SH-SY5Y (cell line): Measurements from ENCODE around the gene ARTN.

Experiments used
- GATA2 ChIP-seq: IDR thresholded peaks from 2 replicates; pipeline ENCODE4 v1.6.1; 2011; ENCODE audit warnings: mild to moderate bottlenecking, low read depth, low read length
- GATA3 ChIP-seq: IDR thresholded peaks from 2 replicates; pipeline ENCODE4 v1.6.1; 2011; ENCODE audit warnings: low read depth, mild to moderate bottlenecking, low read length, moderate library complexity

The ARTN gene

GRCh38 chr1:43947874-43948437 is 14.4 kb downstream of the ARTN start:
- TF ChIP-seq GATA3 (no peak), GATA2 (no peak)

DNA sequence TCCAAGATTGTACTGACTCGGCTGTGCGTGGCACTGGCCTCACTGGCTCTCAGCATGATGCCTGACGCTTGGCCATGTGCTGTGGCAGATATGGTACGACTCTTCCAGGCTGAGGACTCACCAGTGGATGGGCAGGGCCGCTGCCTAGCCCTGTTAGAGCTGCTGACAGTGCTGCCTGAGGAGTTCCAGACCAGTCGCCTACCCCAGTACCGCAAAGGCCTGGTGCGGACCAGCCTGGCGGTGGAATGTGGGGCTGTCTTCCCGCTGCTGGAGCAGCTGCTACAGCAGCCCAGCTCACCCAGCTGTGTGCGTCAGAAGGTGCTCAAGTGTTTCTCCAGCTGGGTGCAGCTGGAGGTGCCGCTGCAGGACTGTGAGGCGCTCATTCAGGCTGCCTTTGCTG is 16.1 kb downstream of the ARTN start:
- TF ChIP-seq GATA2 (no peak), GATA3 (no peak)

GRCh38 chr1:43951021-43951985 is 17.7 kb downstream of the ARTN start:
- TF ChIP-seq GATA3 (no peak), GATA2 (no peak)

DNA sequence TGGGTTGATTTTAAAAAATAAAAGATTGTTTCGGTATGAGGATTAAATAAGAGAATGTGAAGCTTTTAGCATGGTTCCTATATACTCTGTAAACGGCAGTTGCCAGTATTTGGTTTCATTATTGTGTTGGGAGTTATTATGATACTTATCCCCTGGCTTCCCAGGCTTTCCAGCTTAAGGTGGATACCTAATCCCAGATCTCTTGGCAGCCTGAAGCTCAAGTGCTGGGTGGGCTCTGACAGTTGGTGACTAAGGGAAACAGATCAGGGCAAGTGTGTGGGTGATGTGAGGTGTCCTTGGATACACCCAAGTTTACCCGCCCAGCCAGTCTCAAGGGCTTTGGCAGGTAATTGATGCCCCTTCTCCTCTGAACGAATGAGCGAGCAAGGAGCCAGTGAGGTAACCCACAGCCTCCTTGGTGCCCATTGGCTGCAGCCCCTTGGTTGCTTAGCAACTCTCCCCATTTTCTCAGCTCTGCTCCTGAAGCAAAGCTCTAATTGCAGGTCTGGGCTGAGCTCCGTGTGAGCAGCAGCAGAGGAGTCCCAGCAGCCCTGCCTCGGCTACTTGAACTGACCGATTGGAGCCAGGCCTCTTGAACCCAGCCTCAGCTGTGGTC is 19.2 kb downstream of the ARTN start:
- TF ChIP-seq GATA3 = no peak
- TF ChIP-seq GATA2 = no peak

DNA sequence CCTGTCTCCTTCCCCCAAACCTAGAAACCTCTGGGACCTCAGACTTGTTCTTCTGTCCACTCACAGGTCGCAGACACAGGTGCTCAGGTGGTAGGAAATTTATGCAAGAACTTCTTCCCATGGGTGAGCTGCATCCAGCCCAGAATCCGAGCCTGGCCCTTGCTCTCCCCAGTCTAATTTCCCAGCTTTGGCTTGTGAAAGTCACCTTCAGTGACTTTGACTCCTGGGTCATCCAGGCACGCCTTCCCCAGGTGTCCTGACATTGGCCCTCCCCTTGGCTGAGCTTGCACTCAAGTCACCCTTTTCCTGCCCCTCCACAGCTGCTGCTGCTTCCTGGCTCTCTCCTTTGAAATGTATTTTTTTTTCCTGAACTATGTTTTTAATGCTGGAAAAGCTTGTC is 19.8 kb downstream of the ARTN start:
- TF ChIP-seq GATA3 (no peak), GATA2 (no peak)

- TF ChIP-seq GATA2 (no peak), GATA3 (no peak)
These were observed 20.4 kb downstream of the ARTN start for GRCh38 chr1:43954036-43954435.

DNA sequence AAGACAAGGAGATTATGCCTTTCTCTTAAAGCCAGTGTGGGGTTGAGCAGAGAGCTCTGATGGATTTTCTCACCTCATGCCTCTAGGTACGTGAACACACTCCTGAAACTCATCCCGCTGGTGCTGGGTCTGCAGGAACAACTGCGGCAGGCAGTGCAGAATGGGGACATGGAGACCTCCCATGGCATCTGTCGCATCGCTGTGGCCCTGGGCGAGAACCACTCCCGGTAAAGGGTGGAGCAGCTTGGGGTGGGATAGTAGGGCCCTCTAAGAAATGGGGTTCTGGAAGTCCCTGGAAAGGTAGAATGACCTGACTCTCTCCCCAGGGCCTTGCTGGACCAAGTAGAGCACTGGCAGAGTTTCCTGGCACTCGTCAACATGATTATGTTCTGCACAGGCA is 22.6 kb downstream of the ARTN start:
- TF ChIP-seq GATA3 (no peak), GATA2 (no peak)

DNA sequence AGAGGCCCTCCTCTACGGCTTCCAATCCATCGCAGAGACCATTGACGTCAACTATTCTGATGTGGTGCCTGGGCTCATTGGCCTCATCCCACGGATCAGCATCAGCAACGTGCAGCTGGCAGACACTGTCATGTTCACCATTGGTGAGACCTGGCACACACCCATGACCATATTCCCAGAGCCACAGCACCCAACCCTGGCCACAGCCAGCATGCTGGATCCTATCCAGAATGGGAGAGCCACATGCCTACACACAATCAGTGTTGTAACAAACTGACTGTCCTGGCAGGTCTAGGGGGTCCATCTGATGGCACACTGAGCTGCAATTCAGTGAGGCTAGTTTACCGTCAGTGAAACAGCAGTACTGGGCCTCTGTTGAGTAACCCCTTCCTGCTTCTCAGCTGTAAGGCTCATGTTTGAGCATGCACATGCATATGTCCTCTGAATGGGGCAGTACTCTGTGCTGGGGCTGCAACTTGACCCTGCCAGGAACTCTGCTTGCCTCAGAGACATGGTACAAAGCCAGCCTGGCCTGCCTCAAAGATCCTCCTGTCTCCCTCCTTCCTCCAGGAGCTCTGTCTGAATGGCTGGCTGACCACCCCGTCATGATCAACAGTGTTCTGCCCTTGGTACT is 23.9 kb downstream of the ARTN start:
- TF ChIP-seq GATA2 (no peak), GATA3 (no peak)

- TF ChIP-seq GATA2 = no peak
- no peak for TF ChIP-seq GATA3
These were observed 25.0 kb downstream of the ARTN start for GRCh38 chr1:43958351-43959255.

DNA sequence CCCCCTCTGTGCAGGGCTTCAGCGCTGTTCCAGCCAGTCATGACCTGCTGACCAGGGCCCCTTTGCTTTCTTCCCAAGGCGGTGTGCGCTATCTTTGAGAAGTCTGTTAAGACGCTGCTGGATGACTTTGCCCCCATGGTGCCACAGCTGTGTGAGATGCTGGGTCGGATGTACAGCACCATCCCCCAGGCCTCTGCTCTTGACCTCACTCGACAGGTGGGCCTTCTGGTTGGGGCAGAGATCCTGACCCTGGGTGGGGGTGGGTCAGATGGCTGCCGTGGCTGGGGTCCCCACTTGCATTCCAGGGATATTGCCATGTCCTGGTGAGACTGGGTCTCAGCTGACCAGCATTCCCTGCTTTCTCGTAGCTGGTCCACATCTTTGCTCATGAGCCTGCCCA is 27.2 kb downstream of the ARTN start:
- TF ChIP-seq GATA2 = no peak
- no peak for TF ChIP-seq GATA3

DNA sequence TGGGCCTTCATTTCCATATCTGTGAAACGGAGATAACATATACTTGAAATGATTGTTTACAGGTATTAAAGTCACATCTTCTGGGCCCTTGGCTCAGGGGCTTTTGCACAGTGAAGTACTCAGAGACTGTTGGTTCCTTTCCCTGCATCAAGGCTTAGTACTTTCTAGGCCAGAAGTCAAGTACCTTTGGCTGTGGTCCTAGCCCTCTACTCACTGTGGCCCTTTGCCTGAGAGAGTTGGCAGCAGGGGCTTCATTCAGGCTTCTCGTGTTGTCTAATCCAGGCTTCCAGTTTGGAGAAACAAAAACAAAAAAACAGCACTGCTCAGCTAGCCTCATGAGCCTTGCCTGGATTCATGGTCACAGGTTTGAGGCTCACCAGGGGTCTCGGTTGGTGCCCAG is 28.1 kb downstream of the ARTN start:
- TF ChIP-seq GATA2 (no peak), GATA3 (no peak)

- TF ChIP-seq GATA3 (no peak), GATA2 (no peak)
These were observed 28.7 kb downstream of the ARTN start for GRCh38 chr1:43962324-43962723.

DNA sequence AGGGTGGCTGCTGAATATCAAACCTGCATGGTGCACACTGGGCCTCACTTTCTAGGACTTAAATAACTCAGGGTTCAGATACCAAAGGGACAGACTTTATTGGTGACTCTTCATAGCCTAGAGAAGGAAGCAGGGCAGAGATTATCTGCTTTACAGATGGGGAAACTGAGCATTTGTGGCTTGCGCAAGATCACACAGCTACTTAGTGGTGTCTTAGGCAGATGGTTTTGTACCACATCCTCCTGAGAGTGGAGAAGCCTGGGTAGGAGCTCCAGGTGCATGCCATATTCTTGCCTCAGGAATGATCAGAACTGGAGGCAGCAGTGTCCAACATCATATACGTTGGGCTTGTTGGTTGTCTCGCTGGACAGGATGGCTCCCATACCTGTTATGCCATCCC is 29.4 kb downstream of the ARTN start:
- TF ChIP-seq GATA2 = no peak
- TF ChIP-seq GATA3 = no peak

DNA sequence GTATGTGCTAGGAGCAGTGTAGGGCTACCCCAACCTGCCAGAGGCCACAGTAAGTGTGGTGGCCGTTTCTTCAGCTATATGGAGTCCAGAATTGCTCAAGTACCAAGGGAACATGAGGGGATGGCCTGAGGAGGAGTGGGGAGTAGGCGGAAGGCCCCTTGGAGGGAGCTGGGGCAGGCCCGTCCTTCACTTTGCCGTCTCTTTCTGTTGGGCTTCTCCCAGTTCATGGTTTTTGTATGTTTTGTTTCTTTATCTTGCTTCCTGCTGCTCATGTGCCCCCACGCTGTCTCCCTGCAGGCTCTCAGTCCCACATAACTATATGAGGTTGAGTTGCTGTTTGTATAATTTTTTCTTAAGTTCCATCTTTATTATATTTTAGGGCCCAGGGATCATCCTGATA is 30.3 kb downstream of the ARTN start:
- no peak for TF ChIP-seq GATA3
- TF ChIP-seq GATA2 = no peak
